ENCODE data around the gene PISD. TPM values are rescaled to one million over a fixed set of nuclear protein-coding genes. Genes with fewer than 3 reads are reported as not detected.

Gene PISD
- total and polyA plus RNA-seq, 2 experiments from 2014 or later = 31.2 to 39.6 TPM

GRCh38 chr22:31577711-31578110, 84.3 kb downstream of the PISD start:
- Histone ChIP-seq H3K4me3 (no peak overlapping the region), H3K36me3 (peaks cover 3% of the 10 kb centered on the region), H3K27ac (no peak overlapping the region), H3K4me1 (ENCODE audit: low read depth) (peaks cover 8% of the 10 kb centered on the region), H3K27me3 (no peaks in the 10 kb centered on the region), H3K9me3 (ENCODE audit: low read depth) (no peaks in the 10 kb centered on the region)
- DNase-seq (ENCODE audit: low read depth in 1 of 2, low spot score in 1 of 2) = no peak
- no peak for TF ChIP-seq CTCF (IDR thresholded peaks at IDR 0.05; ENCODE audit: low read depth, low read length)

DNA sequence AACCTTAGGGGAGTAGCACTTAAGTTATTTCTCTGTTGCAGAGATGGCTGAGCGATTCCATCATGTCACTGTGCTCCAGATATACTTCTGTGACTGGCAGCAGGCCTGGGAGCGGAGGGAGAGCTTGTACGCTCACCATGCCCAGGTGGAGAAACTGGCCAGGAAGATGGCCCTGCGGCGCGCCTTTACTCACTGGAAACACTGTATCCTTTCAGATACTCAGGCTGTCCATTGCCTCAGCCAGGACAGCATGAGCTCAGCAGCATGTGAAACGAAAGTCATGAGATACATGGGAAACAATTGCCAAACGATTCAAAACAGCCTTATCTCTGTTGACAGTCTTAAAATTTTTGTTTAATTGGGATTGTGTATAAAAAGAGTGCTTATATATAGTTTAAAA, 86.8 kb downstream of the PISD start:
- Histone ChIP-seq H3K4me1 (ENCODE audit: low read depth) (peaks cover 15% of the 10 kb centered on the region), H3K27me3 (no peaks in the 10 kb centered on the region), H3K4me3 (no peak overlapping the region), H3K9me3 (ENCODE audit: low read depth) (no peaks in the 10 kb centered on the region), H3K36me3 (peaks cover 3% of the 10 kb centered on the region), H3K27ac (no peak overlapping the region)
- DNase-seq (ENCODE audit: low read depth in 1 of 2, low spot score in 1 of 2) = no peak
- no peak for TF ChIP-seq CTCF (IDR thresholded peaks at IDR 0.05; ENCODE audit: low read depth, low read length)

GRCh38 chr22:31574055-31574670, 87.9 kb downstream of the PISD start:
- Histone ChIP-seq H3K36me3 (peaks cover 3% of the 10 kb centered on the region), H3K27ac (no peak overlapping the region), H3K4me3 (no peak overlapping the region), H3K4me1 (ENCODE audit: low read depth) (peaks cover 15% of the 10 kb centered on the region), H3K27me3 (no peaks in the 10 kb centered on the region), H3K9me3 (ENCODE audit: low read depth) (no peaks in the 10 kb centered on the region)
- peak in 1 of 2 donors; percentile 79 for DNase-seq (ENCODE audit: low read depth in 1 of 2, low spot score in 1 of 2)
- no peak for TF ChIP-seq CTCF (IDR thresholded peaks at IDR 0.05; ENCODE audit: low read depth, low read length)

DNA sequence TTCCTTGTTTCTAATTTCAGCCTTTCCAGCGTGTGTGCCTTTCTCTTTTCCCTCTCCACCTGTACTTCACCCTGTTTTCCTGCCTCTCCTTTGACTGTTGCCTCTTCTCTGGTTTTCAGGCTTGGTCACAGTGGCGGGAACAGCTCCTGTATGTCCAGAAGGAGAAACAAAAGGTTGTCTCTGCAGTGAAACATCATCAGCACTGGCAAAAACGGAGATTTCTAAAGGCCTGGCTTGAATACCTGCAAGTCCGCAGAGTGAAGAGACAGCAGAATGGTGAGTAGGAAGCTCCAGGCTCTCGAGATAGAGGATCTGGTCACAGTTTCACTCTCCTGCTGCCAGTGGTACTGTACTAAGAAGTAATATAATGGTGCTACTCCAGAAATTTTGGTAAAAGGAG, 89.1 kb downstream of the PISD start:
- Histone ChIP-seq H3K4me1 (ENCODE audit: low read depth) (peaks cover 15% of the 10 kb centered on the region), H3K36me3 (peaks cover 3% of the 10 kb centered on the region), H3K9me3 (ENCODE audit: low read depth) (no peaks in the 10 kb centered on the region), H3K4me3 (no peak overlapping the region), H3K27me3 (no peaks in the 10 kb centered on the region), H3K27ac (peak overlapping the region; percentile 60)
- TF ChIP-seq CTCF (IDR thresholded peaks at IDR 0.05; ENCODE audit: low read depth, low read length) = no peak
- DNase-seq (ENCODE audit: low read depth in 1 of 2, low spot score in 1 of 2) = no peak

GRCh38 chr22:31569126-31569525, 92.9 kb downstream of the PISD start:
- Histone ChIP-seq H3K27me3 (no peaks in the 10 kb centered on the region), H3K9me3 (ENCODE audit: low read depth) (no peaks in the 10 kb centered on the region), H3K36me3 (no peaks in the 10 kb centered on the region)

More at GRCh38 chr22:31569126-31569525, 92.9 kb downstream of the PISD start:
- H3K4me1 ChIP-seq (ENCODE audit: low read depth) = peaks cover 15% of the 10 kb centered on the region
- H3K27ac ChIP-seq = no peak overlapping the region
- H3K4me3 ChIP-seq = no peak overlapping the region
- DNase-seq (ENCODE audit: low read depth in 1 of 2, low spot score in 1 of 2) = no peak
- TF ChIP-seq CTCF (IDR thresholded peaks at IDR 0.05; ENCODE audit: low read depth, low read length) = no peak

Other genes starting within 250 kb of the PISD start
- gene EIF4ENIF1, start 172.4 kb downstream of the PISD start, total RNA-seq = 15.8 and 18.0 TPM in 2 replicates
- 26.5 and 38.7 TPM in 2 replicates for gene EIF4ENIF1, start 172.4 kb downstream of the PISD start, polyA plus RNA-seq
- 18.2 and 23.8 TPM in 2 replicates for gene SFI1, start 165.7 kb downstream of the PISD start, total RNA-seq
- gene SFI1, start 165.7 kb downstream of the PISD start, polyA plus RNA-seq = 13.6 and 22.0 TPM in 2 replicates
- gene PRR14L, start 87.9 kb upstream of the PISD start, total RNA-seq = 14.0 and 21.1 TPM in 2 replicates
- gene PRR14L, start 87.9 kb upstream of the PISD start, polyA plus RNA-seq = 13.8 and 22.5 TPM in 2 replicates
- 11.0 and 30.6 TPM in 2 replicates for gene DEPDC5, start 91.8 kb upstream of the PISD start, total RNA-seq
- gene DEPDC5, start 91.8 kb upstream of the PISD start, polyA plus RNA-seq = 13.4 and 18.2 TPM in 2 replicates